ENCODE measurements around the gene STAG1.

Gene STAG1

GRCh38 chr3:136305879-136306278 lies 446.3 kb downstream of the STAG1 start:
- DNase-seq, result no peak
- H3K27ac Mint-ChIP-seq, result no peak overlapping the region
- no peak for TF ChIP-seq CTCF (IDR thresholded peaks at IDR 0.05)
- H3K27me3 Mint-ChIP-seq (ENCODE audit: low read depth, poor library complexity), result no peaks in the 10 kb centered on the region
- H3K4me1 Mint-ChIP-seq, result peaks cover 3% of the 10 kb centered on the region
- H3K9me3 Mint-ChIP-seq, result peaks cover 24% of the 10 kb centered on the region
- H3K36me3 Mint-ChIP-seq (ENCODE audit: low read depth), result peaks cover 73% of the 10 kb centered on the region
- H3K4me3 Mint-ChIP-seq, result no peak overlapping the region

GRCh38 chr3:136300444-136300843 lies 451.7 kb downstream of the STAG1 start:
- no peak for TF ChIP-seq CTCF (IDR thresholded peaks at IDR 0.05)
- H3K4me3 Mint-ChIP-seq, result no peak overlapping the region
- H3K9me3 Mint-ChIP-seq, result peaks cover under 1% of the 10 kb centered on the region
- H3K27ac Mint-ChIP-seq, result no peak overlapping the region
- peaks cover 64% of the 10 kb centered on the region for H3K36me3 Mint-ChIP-seq (ENCODE audit: low read depth)
- no peaks in the 10 kb centered on the region for H3K27me3 Mint-ChIP-seq (ENCODE audit: low read depth, poor library complexity)
- no peaks in the 10 kb centered on the region for H3K4me1 Mint-ChIP-seq
- DNase-seq, result no peak

GRCh38 chr3:136297826-136298225 lies 454.4 kb downstream of the STAG1 start:
- H3K36me3 Mint-ChIP-seq (ENCODE audit: low read depth), result peaks cover 69% of the 10 kb centered on the region

GRCh38 chr3:136296960-136297359 lies 455.2 kb downstream of the STAG1 start:
- no peak for DNase-seq
- peaks cover 77% of the 10 kb centered on the region for H3K36me3 Mint-ChIP-seq (ENCODE audit: low read depth)
- no peak overlapping the region for H3K27ac Mint-ChIP-seq
- TF ChIP-seq CTCF (IDR thresholded peaks at IDR 0.05), result no peak
- H3K9me3 Mint-ChIP-seq, result no peaks in the 10 kb centered on the region
- H3K27me3 Mint-ChIP-seq (ENCODE audit: low read depth, poor library complexity), result no peaks in the 10 kb centered on the region
- no peak overlapping the region for H3K4me3 Mint-ChIP-seq
- H3K4me1 Mint-ChIP-seq, result no peaks in the 10 kb centered on the region

More at GRCh38 chr3:136297826-136298225, 454.4 kb downstream of the STAG1 start:
- DNase-seq, result no peak
- Mint-ChIP-seq H3K27ac (no peak overlapping the region), H3K4me3 (no peak overlapping the region), H3K27me3 (ENCODE audit: low read depth, poor library complexity) (no peaks in the 10 kb centered on the region), H3K4me1 (no peaks in the 10 kb centered on the region), H3K9me3 (no peaks in the 10 kb centered on the region)
- no peak for TF ChIP-seq CTCF (IDR thresholded peaks at IDR 0.05)

GRCh38 chr3:136294176-136294575 lies 458.0 kb downstream of the STAG1 start:
- Mint-ChIP-seq H3K4me3 (no peak overlapping the region), H3K4me1 (no peaks in the 10 kb centered on the region), H3K9me3 (peaks cover 5% of the 10 kb centered on the region), H3K27me3 (ENCODE audit: low read depth, poor library complexity) (no peaks in the 10 kb centered on the region), H3K36me3 (ENCODE audit: low read depth) (peaks cover 84% of the 10 kb centered on the region), H3K27ac (no peak overlapping the region)
- TF ChIP-seq CTCF (IDR thresholded peaks at IDR 0.05), result no peak
- DNase-seq, result no peak

- H3K4me1 Mint-ChIP-seq, result no peaks in the 10 kb centered on the region
- H3K27me3 Mint-ChIP-seq (ENCODE audit: low read depth, poor library complexity), result no peaks in the 10 kb centered on the region
- DNase-seq, result no peak
- H3K4me3 Mint-ChIP-seq, result no peak overlapping the region
- H3K36me3 Mint-ChIP-seq (ENCODE audit: low read depth), result peaks cover 76% of the 10 kb centered on the region
- no peak for TF ChIP-seq CTCF (IDR thresholded peaks at IDR 0.05)
- H3K9me3 Mint-ChIP-seq, result peaks cover 5% of the 10 kb centered on the region
- H3K27ac Mint-ChIP-seq, result no peak overlapping the region
Observed at GRCh38 chr3:136293279-136293678, 458.9 kb downstream of the STAG1 start.
